Measurements from ENCODE around the gene ACTR6.

DNA sequence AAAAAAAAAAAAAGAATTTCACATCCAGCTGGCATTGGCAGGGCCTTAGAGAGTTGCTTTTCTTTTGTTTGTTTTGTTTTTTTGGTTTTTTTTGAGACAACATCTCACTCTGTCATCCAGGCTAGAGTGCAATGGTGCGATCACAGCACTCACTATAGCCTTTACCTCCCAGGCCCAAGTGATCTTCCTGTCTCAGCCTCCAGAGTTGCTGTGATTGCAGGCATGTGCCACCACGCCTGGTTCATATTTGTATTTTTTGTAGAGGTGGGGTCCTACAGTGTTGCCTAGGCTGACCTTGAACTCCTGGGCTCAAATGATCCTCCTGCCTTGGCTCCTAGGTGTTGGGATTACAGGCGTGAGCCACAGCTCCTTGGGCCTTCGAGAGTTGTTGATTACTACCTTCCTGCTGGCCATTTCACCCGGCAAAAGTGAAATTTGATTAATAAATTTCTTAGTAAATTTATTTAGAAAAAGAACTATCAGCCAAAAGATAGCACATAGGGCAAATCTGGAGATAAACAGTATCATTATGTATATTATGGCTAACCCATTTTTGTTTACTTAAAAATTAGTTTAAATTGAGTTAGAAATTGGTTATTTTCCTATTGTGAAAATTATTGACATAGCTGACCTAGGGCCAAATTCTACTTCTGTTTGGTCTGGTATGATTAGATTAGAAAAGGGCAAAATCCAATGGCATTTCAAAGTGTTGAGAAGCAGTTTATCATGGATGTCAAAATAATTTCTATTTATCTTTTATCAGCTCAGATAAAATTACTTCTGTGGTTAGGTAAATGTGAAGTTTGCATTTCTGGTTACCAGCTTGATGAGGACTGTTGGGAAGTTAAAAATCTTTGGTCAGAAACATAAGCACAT lies 12.6 kb downstream of the ACTR6 start:
- no peak for TF ChIP-seq EZH2 (IDR thresholded peaks at IDR 0.05; ENCODE audit: low read length, missing control alignments)
- TF ChIP-seq CTCF (conservative IDR thresholded peaks at IDR 0.05 in 1 of 2, IDR thresholded peaks at IDR 0.05 in 1 of 2; ENCODE audit: low read depth in 1 of 2, low read length in 2 of 2), result no peak
